IMR-90 (cell line): ENCODE results near the gene SLC35D3. TPM values are rescaled to one million over a fixed set of nuclear protein-coding genes. Genes with fewer than 3 reads are reported as not detected.

ENCODE experiments used
- ATAC-seq: fragments of 200-7000 bp; cut with Tn5 transposase; 2 replicates; pipeline ENCODE4 v1.9.1; 2020; ENCODE audit warnings: low read depth, mild to moderate bottlenecking, moderate library complexity
- BruUV-seq: library from RNA; stranded (reverse); fragments of 400-500 nt; replicated peaks from 2 replicates; lab custom pipeline; 2021; lab: Mats Ljungman, UMichigan
- CTCF ChIA-PET: fragments of 300-600 bp; formaldehyde crosslinking; extraction: SDS; loops from one replicate; lab custom pipeline; 2021; ENCODE audit warnings: antibody characterized with exemption; lab: Yijun Ruan, JAX
- POLR2A ChIA-PET: fragments of 300-600 bp; sonication (Branson Sonifier 250); formaldehyde crosslinking; loops from one replicate; lab custom pipeline; 2022; ENCODE audit warnings: antibody characterized with exemption; ENCODE audit not compliant: unreplicated experiment; lab: Charles Lee
- DNase-seq: peaks from one replicate; pipeline ENCODE4 v3.0.0; 2013
- H2AFZ ChIP-seq: replicated peaks from 2 replicates; pipeline ENCODE3; 2013; ENCODE audit warnings: low read length, mild to moderate bottlenecking; ENCODE audit not compliant: poor library complexity
- H2AK5ac ChIP-seq: 2 replicates; pipeline ENCODE4 v1.6.1; 2013; ENCODE audit warnings: low read depth, low read length, inconsistent platforms
- H2AK9ac ChIP-seq: replicated peaks from 2 replicates; pipeline ENCODE3; 2013; ENCODE audit warnings: mild to moderate bottlenecking, low read depth, low read length, moderate library complexity; ENCODE audit not compliant: poor library complexity
- H2BK120ac ChIP-seq: 2 replicates; pipeline ENCODE4 v1.6.1; 2013; ENCODE audit warnings: low read depth, low read length, inconsistent platforms
- H2BK15ac ChIP-seq: 3 replicates; pipeline ENCODE4 v1.6.1; 2013; ENCODE audit warnings: low read depth, low read length, inconsistent platforms
- H2BK20ac ChIP-seq: 2 replicates; pipeline ENCODE4 v1.6.1; 2013; ENCODE audit warnings: low read depth, mild to moderate bottlenecking, inconsistent platforms, low read length, moderate library complexity
- H2BK5ac ChIP-seq: 2 replicates; pipeline ENCODE4 v1.6.1; 2013; ENCODE audit warnings: mild to moderate bottlenecking, low read depth, low read length, inconsistent platforms; ENCODE audit not compliant: poor library complexity, severe bottlenecking
- H3K14ac ChIP-seq: replicated peaks from 2 replicates; pipeline ENCODE4 v1.6.1; 2013; ENCODE audit warnings: low read depth, low read length, inconsistent platforms
- H3K18ac ChIP-seq: 2 replicates; pipeline ENCODE4 v1.6.1; 2013; ENCODE audit warnings: low read depth, low read length, control low read depth
- H3K23ac ChIP-seq: 2 replicates; pipeline ENCODE4 v1.6.1; 2013; ENCODE audit warnings: low read depth, low read length, inconsistent platforms
- H3K27ac ChIP-seq: 2 replicates; pipeline ENCODE4 v1.5.1; 2013; ENCODE audit warnings: mild to moderate bottlenecking, control low read depth, low read length; ENCODE audit not compliant: insufficient read depth
- H3K27me3 ChIP-seq: 2 replicates; pipeline ENCODE4 v1.6.1; 2013; ENCODE audit warnings: low read length; ENCODE audit not compliant: control insufficient read depth, insufficient read depth
- H3K36me3 ChIP-seq: 2 replicates; pipeline ENCODE4 v1.6.1; 2013; ENCODE audit warnings: low read length, mixed read lengths; ENCODE audit not compliant: control insufficient read depth, insufficient read depth
- H3K4ac ChIP-seq: 2 replicates; pipeline ENCODE4 v1.6.1; 2013; ENCODE audit warnings: low read depth, low read length, inconsistent platforms
- H3K4me1 ChIP-seq: 2 replicates; pipeline ENCODE4 v1.6.1; 2013; ENCODE audit warnings: low read length, mixed read lengths; ENCODE audit not compliant: control insufficient read depth, insufficient read depth
- H3K4me2 ChIP-seq: 2 replicates; pipeline ENCODE4 v1.6.1; 2013; ENCODE audit warnings: low read depth, mild to moderate bottlenecking, control low read depth, low read length, moderate library complexity
- H3K4me3 ChIP-seq: 2 replicates; pipeline ENCODE4 v1.5.1; 2013; ENCODE audit warnings: low read depth, mild to moderate bottlenecking, control low read depth, low read length, moderate library complexity; ENCODE audit not compliant: insufficient read depth
- H3K56ac ChIP-seq: 2 replicates; pipeline ENCODE4 v1.6.1; 2013; ENCODE audit warnings: low read length, inconsistent platforms; ENCODE audit not compliant: insufficient read depth; ENCODE audit errors: extremely low read depth
- H3K79me1 ChIP-seq, 2 experiments: 2 replicates each; pipeline ENCODE4 v1.6.1; 2013; ENCODE audit warnings: low read length in 2 of 2, inconsistent platforms in 1 of 2, low read depth in 1 of 2
- H3K9ac ChIP-seq: 2 replicates; pipeline ENCODE4 v1.6.1; 2013; ENCODE audit warnings: low read depth, low read length, control low read depth
- H3K9me1 ChIP-seq: 2 replicates; pipeline ENCODE4 v1.6.1; 2013; ENCODE audit warnings: low read length, inconsistent platforms; ENCODE audit not compliant: insufficient read depth
- H3K9me3 ChIP-seq: 2 replicates; pipeline ENCODE4 v1.6.1; 2013; ENCODE audit warnings: low read length; ENCODE audit not compliant: control insufficient read depth, insufficient read depth
- H4K20me1 ChIP-seq: 2 replicates; pipeline ENCODE4 v1.6.1; 2013; ENCODE audit warnings: low read length, inconsistent platforms; ENCODE audit not compliant: insufficient read depth
- H4K5ac ChIP-seq: 2 replicates; pipeline ENCODE4 v1.6.1; 2013; ENCODE audit warnings: mild to moderate bottlenecking, low read depth, low read length, control low read depth
- H4K8ac ChIP-seq, 2 experiments: 2 replicates each; pipeline ENCODE4 v1.6.1; 2013; ENCODE audit warnings: low read depth in 2 of 2, low read length in 2 of 2, control low read depth in 1 of 2, inconsistent platforms in 1 of 2
- H4K91ac ChIP-seq: 2 replicates; pipeline ENCODE4 v1.6.1; 2013; ENCODE audit warnings: low read depth, low read length, inconsistent platforms; ENCODE audit not compliant: insufficient read depth
- ELK1 ChIP-seq: fragments of 150-350 bp; IDR thresholded peaks from 2 replicates; pipeline ENCODE4 v1.6.1; 2016; ENCODE audit warnings: low read depth, mild to moderate bottlenecking, low read length, moderate library complexity, borderline replicate concordance
- POLR2A ChIP-seq: IDR thresholded peaks from 2 replicates; pipeline ENCODE4 v1.6.1; 2012; ENCODE audit warnings: mild to moderate bottlenecking, low read depth, low read length
- RAD21 ChIP-seq: IDR thresholded peaks from 2 replicates; pipeline ENCODE4 v1.6.1; 2012; ENCODE audit warnings: low read length, improper control_type of control experiment
- WGBS, 2 experiments: methylation state at CpG; one replicate each; pipeline versions ENCODE4 v1.1.5 to v1.1.7; 2013; ENCODE audit warnings: missing lambda C conversion rate in 2 of 2; ENCODE audit not compliant: insufficient read length in 1 of 2; ENCODE audit errors: extremely low coverage in 2 of 2; 5-methylcytosine and 5-hydroxymethylcytosine counted together
- dilution Hi-C: fragments of 300-500 bp; cut with HindIII; formaldehyde crosslinking; loops from one replicate; pipeline ENCODE4 v1.14.3; 2018; ENCODE audit warnings: low sequenced_read_pairs; ENCODE audit not compliant: unreplicated experiment
- in situ Hi-C: fragments of 300-500 bp; cut with MboI; formaldehyde crosslinking; loops from 3 replicates; pipeline ENCODE4 v1.14.3; 2019; ENCODE audit warnings: low sequenced_read_pairs, inconsistent platforms, mixed read lengths
- intact Hi-C: fragments of 100-400 bp; cut with micrococcal nuclease; formaldehyde crosslinking; loops from 2 replicates; pipeline ENCODE4 v1.10.0; 2022
- polyA plus RNA-seq, 3 experiments: library from polyadenylated mRNA; depleted of rRNA; stranded (reverse); fragments of >200 nt; gene quantifications; 2 replicates each; pipeline ENCODE4 v1.2.3, GENCODE V29; 2012; ENCODE audit warnings: low replicate concordance in 1 of 3
- total RNA-seq: library from RNA; depleted of rRNA; stranded (reverse); fragments of >200 nt; gene quantifications from 2 replicates; pipeline ENCODE4 v1.2.3, GENCODE V29; 2012

SLC35D3 gene
- total and polyA plus RNA-seq, 2 of the 4 experiments (the other 2 are of a cell fraction) = not detected

- Histone ChIP-seq H3K9ac (no peak overlapping the region), H3K36me3 (no peaks in the 10 kb centered on the region), H2BK120ac (no peak overlapping the region), H4K20me1 (no peaks in the 10 kb centered on the region), H2BK5ac (no peak overlapping the region), H3K4ac (no peak overlapping the region), H3K14ac (no peak overlapping the region), H3K9me1 (peaks cover 4% of the 10 kb centered on the region; the same call in 1 of the 2 replicates), H4K91ac (no peak overlapping the region), H3K23ac (no peak overlapping the region), H2AFZ (no peak overlapping the region), H3K56ac (no peak overlapping the region), H3K27ac (no peak overlapping the region), H3K4me2 (no peak overlapping the region), H2AK5ac (no peak overlapping the region), H3K79me1 (no peaks in the 10 kb centered on the region), H3K4me1 (peaks cover 2% of the 10 kb centered on the region; the same call in 1 of the 2 replicates), H3K4me3 (no peak overlapping the region), H2BK20ac (no peak overlapping the region), H4K5ac (no peak overlapping the region), H4K8ac (no peak overlapping the region), H3K9me3 (no peaks in the 10 kb centered on the region), H3K18ac (no peak overlapping the region), H2BK15ac (no peak overlapping the region), H2AK9ac (no peak overlapping the region), H3K27me3 (peaks cover 5% of the 10 kb centered on the region)
- 100% methylated on average over 2 of the region's 3 CpGs; no CpG with 5 or more reads in 1 of the 2 experiments for WGBS, 2 experiments
- DNase-seq (no peak), ATAC-seq (no peak)
- ChIA-PET POLR2A (no interaction called here), CTCF (no interaction called here)
- BruUV-seq = no TSS peak
- dilution Hi-C loops = no loop called here
- intact Hi-C loops = no loop called here
- no peak for TF ChIP-seq POLR2A
- TF ChIP-seq ELK1 = no peak
- TF ChIP-seq RAD21 = no peak
- in situ Hi-C loops = no loop called here
Observed at GRCh38 chr6:136955123-136955522, 33.0 kb downstream of the SLC35D3 start.
